ENCODE results near the gene PPP1R3A. TPM values are rescaled to one million over a fixed set of nuclear protein-coding genes. Genes with fewer than 3 reads are reported as not detected.

The PPP1R3A gene
- total and polyA plus RNA-seq, 2 experiments from 2014 or later: not detected

DNA sequence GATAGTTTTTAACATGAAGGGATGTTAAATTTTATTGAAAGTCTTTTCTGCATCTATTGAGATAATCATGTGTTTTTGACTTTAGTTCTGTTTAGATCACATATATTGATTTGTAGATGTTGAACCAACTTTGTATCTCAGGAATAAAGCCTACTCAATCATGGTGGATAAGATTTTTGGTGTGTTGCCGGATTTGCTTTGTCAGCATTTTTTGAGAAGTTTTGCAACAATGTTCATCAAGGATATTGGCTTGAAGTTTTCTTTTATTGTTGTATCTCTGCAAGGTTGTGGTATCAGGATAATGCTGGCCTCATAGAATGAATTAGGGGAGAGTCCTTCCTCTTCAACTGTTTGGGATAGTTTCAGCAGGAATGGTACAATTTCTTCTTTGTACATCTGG is 9.3 kb upstream of the PPP1R3A start:
- Histone ChIP-seq H4K20me1 (ENCODE audit: insufficient read depth) (no peaks in the 10 kb centered on the region), H3F3A (ENCODE audit: insufficient read depth) (no peaks in the 10 kb centered on the region), H3K27ac (no peak overlapping the region), H3K4me1 (ENCODE audit: insufficient read depth) (no peaks in the 10 kb centered on the region), H3K4me3 (no peak overlapping the region), H3K4me2 (ENCODE audit: unreplicated experiment) (no peak overlapping the region), H3K9me3 (ENCODE audit: low read depth) (no peaks in the 10 kb centered on the region), H3K27me3 (replicated peaks; ENCODE audit: insufficient read depth) (no peaks in the 10 kb centered on the region), H3K36me3 (ENCODE audit: low read depth) (no peaks in the 10 kb centered on the region), H3K79me2 (ENCODE audit: insufficient read depth) (no peaks in the 10 kb centered on the region), H3K9ac (no peak overlapping the region), H2AFZ (no peak overlapping the region), H3K9me2 (ENCODE audit: insufficient read depth) (no peaks in the 10 kb centered on the region)
- in situ Hi-C loops (cut with MboI): no loop called here
- no peak for DNase-seq
- TF ChIP-seq EZH2phosphoT487 (IDR thresholded peaks at IDR 0.05; ENCODE audit: insufficient read depth, low read depth) (no peak), EZH2 (IDR thresholded peaks at IDR 0.05; ENCODE audit: insufficient read depth, poor library complexity, severe bottlenecking) (no peak)
- WGBS, 2 experiments (ENCODE audit: low coverage in 1 of 2, low lambda C conversion rate in 2 of 2, missing lambda C conversion rate in 2 of 2): 9 to 20% methylated on average over 1 of the region's 1 CpG

DNA sequence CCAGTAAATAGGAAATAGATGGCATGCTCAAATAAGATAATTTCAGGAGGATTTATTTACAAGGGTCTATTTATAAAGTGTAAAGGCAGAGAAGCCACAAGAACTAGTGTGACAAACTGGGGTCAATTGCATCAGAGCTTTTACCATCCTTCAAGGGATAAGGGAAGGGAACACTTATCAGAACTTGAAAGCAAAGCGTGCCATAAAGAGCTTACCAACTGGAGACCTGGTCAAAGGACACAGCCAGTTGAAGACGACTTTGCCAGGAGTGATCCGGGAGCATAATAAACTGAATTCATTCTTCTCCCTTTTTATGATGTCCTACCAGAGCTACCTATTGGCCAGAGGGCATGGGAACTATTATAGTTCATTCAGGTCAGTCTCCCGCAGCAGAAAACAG is 3.2 kb upstream of the PPP1R3A start:
- H2AFZ ChIP-seq: no peak overlapping the region
- no peaks in the 10 kb centered on the region for H3K9me2 ChIP-seq (ENCODE audit: insufficient read depth)
- no peak for DNase-seq
- H3K79me2 ChIP-seq (ENCODE audit: insufficient read depth): no peaks in the 10 kb centered on the region
- no peaks in the 10 kb centered on the region for H3K9me3 ChIP-seq (ENCODE audit: low read depth)
- 11 to 15% methylated on average over 4 of the region's 4 CpGs for WGBS, 2 experiments (ENCODE audit: low coverage in 1 of 2, low lambda C conversion rate in 2 of 2, missing lambda C conversion rate in 2 of 2)
- no peaks in the 10 kb centered on the region for H3K27me3 ChIP-seq (replicated peaks; ENCODE audit: insufficient read depth)
- no peaks in the 10 kb centered on the region for H4K20me1 ChIP-seq (ENCODE audit: insufficient read depth)
- no peak overlapping the region for H3K9ac ChIP-seq
- no peaks in the 10 kb centered on the region for H3K4me1 ChIP-seq (ENCODE audit: insufficient read depth)
- no peaks in the 10 kb centered on the region for H3F3A ChIP-seq (ENCODE audit: insufficient read depth)
- no peak overlapping the region for H3K27ac ChIP-seq
- no peaks in the 10 kb centered on the region for H3K36me3 ChIP-seq (ENCODE audit: low read depth)
- in situ Hi-C loops (cut with MboI): no loop called here
- TF ChIP-seq EZH2phosphoT487 (IDR thresholded peaks at IDR 0.05; ENCODE audit: insufficient read depth, low read depth) (no peak), EZH2 (IDR thresholded peaks at IDR 0.05; ENCODE audit: insufficient read depth, poor library complexity, severe bottlenecking) (no peak)
- H3K4me2 ChIP-seq (ENCODE audit: unreplicated experiment): no peak overlapping the region
- H3K4me3 ChIP-seq: no peak overlapping the region

DNA sequence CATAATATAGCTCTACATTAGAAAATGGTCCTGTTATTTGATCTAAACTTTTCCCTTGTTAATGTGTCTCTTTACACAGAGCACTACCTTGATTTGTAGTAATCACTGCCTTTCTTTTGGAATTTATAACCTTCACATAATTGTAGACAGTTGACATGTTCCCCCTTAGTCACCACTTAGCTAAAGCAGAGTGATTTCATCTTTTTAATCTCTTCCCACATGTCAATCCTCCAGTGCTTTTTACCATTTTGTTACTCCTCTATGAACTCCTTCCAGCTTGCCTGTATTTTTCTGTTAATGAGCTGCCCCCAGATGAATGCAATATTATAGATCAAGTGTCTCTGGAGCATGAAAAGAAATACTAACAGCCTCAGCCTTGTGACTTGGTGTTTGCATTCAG is 2.6 kb upstream of the PPP1R3A start:
- no peaks in the 10 kb centered on the region for H3F3A ChIP-seq (ENCODE audit: insufficient read depth)
- no peak overlapping the region for H3K4me3 ChIP-seq
- H3K36me3 ChIP-seq (ENCODE audit: low read depth): no peaks in the 10 kb centered on the region
- in situ Hi-C loops (cut with MboI): no loop called here
- TF ChIP-seq EZH2phosphoT487 (IDR thresholded peaks at IDR 0.05; ENCODE audit: insufficient read depth, low read depth) (no peak), EZH2 (IDR thresholded peaks at IDR 0.05; ENCODE audit: insufficient read depth, poor library complexity, severe bottlenecking) (no peak)
- no peaks in the 10 kb centered on the region for H3K27me3 ChIP-seq (replicated peaks; ENCODE audit: insufficient read depth)
- H3K4me2 ChIP-seq (ENCODE audit: unreplicated experiment): no peak overlapping the region
- H3K27ac ChIP-seq: no peak overlapping the region
- H3K9ac ChIP-seq: no peak overlapping the region
- H3K4me1 ChIP-seq (ENCODE audit: insufficient read depth): no peaks in the 10 kb centered on the region
- DNase-seq: no peak
- no peaks in the 10 kb centered on the region for H4K20me1 ChIP-seq (ENCODE audit: insufficient read depth)
- no peaks in the 10 kb centered on the region for H3K9me3 ChIP-seq (ENCODE audit: low read depth)
- no peaks in the 10 kb centered on the region for H3K9me2 ChIP-seq (ENCODE audit: insufficient read depth)
- H3K79me2 ChIP-seq (ENCODE audit: insufficient read depth): no peaks in the 10 kb centered on the region
- H2AFZ ChIP-seq: no peak overlapping the region

- in situ Hi-C loops (cut with MboI): no loop called here
- Histone ChIP-seq H3K9me3 (ENCODE audit: low read depth) (no peaks in the 10 kb centered on the region), H3K27ac (no peak overlapping the region), H3K9ac (no peak overlapping the region), H3K36me3 (ENCODE audit: low read depth) (no peaks in the 10 kb centered on the region), H3K4me1 (ENCODE audit: insufficient read depth) (no peaks in the 10 kb centered on the region), H3K4me3 (no peak overlapping the region), H4K20me1 (ENCODE audit: insufficient read depth) (no peaks in the 10 kb centered on the region), H2AFZ (no peak overlapping the region), H3K4me2 (ENCODE audit: unreplicated experiment) (no peak overlapping the region), H3K79me2 (ENCODE audit: insufficient read depth) (no peaks in the 10 kb centered on the region), H3K9me2 (ENCODE audit: insufficient read depth) (no peaks in the 10 kb centered on the region), H3F3A (ENCODE audit: insufficient read depth) (no peaks in the 10 kb centered on the region), H3K27me3 (replicated peaks; ENCODE audit: insufficient read depth) (no peaks in the 10 kb centered on the region)
- no peak for TF ChIP-seq EZH2phosphoT487 (IDR thresholded peaks at IDR 0.05; ENCODE audit: insufficient read depth, low read depth)
- TF ChIP-seq EZH2 (IDR thresholded peaks at IDR 0.05; ENCODE audit: insufficient read depth, poor library complexity, severe bottlenecking): no peak
- WGBS, 2 experiments (ENCODE audit: low coverage in 1 of 2, low lambda C conversion rate in 2 of 2, missing lambda C conversion rate in 2 of 2): 0 to 2% methylated on average over 1 of the region's 1 CpG
- DNase-seq: no peak
Observed at GRCh38 chr7:113917840-113918239, 969 bp downstream of the PPP1R3A start.

DNA sequence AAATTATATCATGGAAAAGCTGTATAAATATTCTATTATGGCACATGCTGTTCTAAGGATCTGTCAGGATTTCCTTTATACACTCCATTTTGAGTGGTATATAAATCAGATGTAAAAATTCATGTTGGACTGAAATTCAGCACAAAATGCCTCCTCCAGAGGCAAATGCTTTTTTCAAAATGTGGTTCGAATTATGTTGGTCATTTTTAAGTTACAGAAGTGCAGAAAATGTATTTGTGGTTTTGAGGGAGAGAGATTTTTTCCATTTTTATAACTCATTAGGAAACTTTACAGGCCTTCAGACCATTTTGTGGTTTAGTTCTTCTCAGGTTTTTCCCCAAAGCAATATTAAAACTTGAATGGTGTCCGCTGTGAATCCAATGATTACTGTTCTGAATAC is 2.9 kb downstream of the PPP1R3A start:
- Histone ChIP-seq H3K9me2 (ENCODE audit: insufficient read depth) (no peaks in the 10 kb centered on the region), H3K9ac (no peak overlapping the region), H4K20me1 (ENCODE audit: insufficient read depth) (no peaks in the 10 kb centered on the region), H3K9me3 (ENCODE audit: low read depth) (no peaks in the 10 kb centered on the region), H3K27ac (no peak overlapping the region), H3K36me3 (ENCODE audit: low read depth) (no peaks in the 10 kb centered on the region), H3F3A (ENCODE audit: insufficient read depth) (no peaks in the 10 kb centered on the region), H2AFZ (no peak overlapping the region), H3K4me1 (ENCODE audit: insufficient read depth) (no peaks in the 10 kb centered on the region), H3K4me2 (ENCODE audit: unreplicated experiment) (no peak overlapping the region), H3K4me3 (no peak overlapping the region), H3K27me3 (replicated peaks; ENCODE audit: insufficient read depth) (no peaks in the 10 kb centered on the region), H3K79me2 (ENCODE audit: insufficient read depth) (no peaks in the 10 kb centered on the region)
- no peak for TF ChIP-seq EZH2 (IDR thresholded peaks at IDR 0.05; ENCODE audit: insufficient read depth, poor library complexity, severe bottlenecking)
- no peak for TF ChIP-seq EZH2phosphoT487 (IDR thresholded peaks at IDR 0.05; ENCODE audit: insufficient read depth, low read depth)
- in situ Hi-C loops (cut with MboI): no loop called here
- DNase-seq: no peak
- 11 to 14% methylated on average over 2 of the region's 2 CpGs for WGBS, 2 experiments (ENCODE audit: low coverage in 1 of 2, low lambda C conversion rate in 2 of 2, missing lambda C conversion rate in 2 of 2)
